WTC11 (cell line): ENCODE measurements around the gene NR1I3. TPM values are rescaled to one million over a fixed set of nuclear protein-coding genes. Genes with fewer than 3 reads are reported as not detected.

ENCODE experiments used
- FOXP1 ChIP-seq: sonication (generic); formaldehyde crosslinking; IDR thresholded peaks from 2 replicates; pipeline ENCODE4 v1.8.0; 2022; ENCODE audit warnings: missing genetic modification reagents, mild to moderate bottlenecking, moderate library complexity, borderline replicate concordance
- GTF2I ChIP-seq: fragments of 250-450 bp; sonication (Bioruptor Pico); conservative IDR thresholded peaks from 2 replicates; pipeline ENCODE4 v1.4.0; 2021; ENCODE audit warnings: mild to moderate bottlenecking
- IRF2 ChIP-seq: sonication (generic); formaldehyde crosslinking; IDR thresholded peaks from 2 replicates; pipeline ENCODE4 v1.8.0; 2022; ENCODE audit warnings: low read depth, missing genetic modification reagents, borderline replicate concordance
- NFYB ChIP-seq: sonication (generic); formaldehyde crosslinking; conservative IDR thresholded peaks from 2 replicates; pipeline ENCODE4 v1.8.0; 2022; ENCODE audit warnings: low read depth, missing genetic modification reagents
- ZNF121 ChIP-seq: sonication (generic); formaldehyde crosslinking; IDR thresholded peaks from 2 replicates; pipeline ENCODE4 v1.8.0; 2023; ENCODE audit warnings: missing genetic modification reagents
- ZNF263 ChIP-seq: sonication (generic); formaldehyde crosslinking; IDR thresholded peaks from 2 replicates; pipeline ENCODE4 v1.8.1; 2022; ENCODE audit warnings: low read depth, mild to moderate bottlenecking, moderate library complexity, missing genetic modification reagents
- ZNF423 ChIP-seq: fragments of 250-450 bp; sonication (Bioruptor Pico); IDR thresholded peaks from 2 replicates; pipeline ENCODE4 v2.1.2; 2022; ENCODE audit warnings: mild to moderate bottlenecking, moderate library complexity
- total RNA-seq: library from RNA; stranded (reverse); gene quantifications from 3 replicates; pipeline ENCODE4 v1.2.3, GENCODE V29; 2021
- TF ChIP-seq, protein P1 (sequence below): sonication (generic); formaldehyde crosslinking; IDR thresholded peaks from 2 replicates; pipeline ENCODE4 v1.8.1; 2023; ENCODE audit warnings: mild to moderate bottlenecking, missing genetic modification reagents, borderline replicate concordance
- TF ChIP-seq, protein P2 (sequence below): sonication (generic); formaldehyde crosslinking; IDR thresholded peaks from 2 replicates; pipeline ENCODE4 v1.8.0; 2022; ENCODE audit warnings: missing genetic modification reagents
- TF ChIP-seq, protein P3 (sequence below): sonication (generic); formaldehyde crosslinking; IDR thresholded peaks from 2 replicates; pipeline ENCODE4 v1.8.0; 2022; ENCODE audit warnings: mild to moderate bottlenecking, missing genetic modification reagents
- TF ChIP-seq, protein P4 (sequence below): sonication (generic); formaldehyde crosslinking; IDR thresholded peaks from 2 replicates; pipeline ENCODE4 v1.8.1; 2022; ENCODE audit warnings: low read depth, missing genetic modification reagents, borderline replicate concordance
- TF ChIP-seq, protein P5 (sequence below): fragments of 250-450 bp; sonication (Bioruptor Pico); IDR thresholded peaks from 2 replicates; pipeline ENCODE4 v1.9.0; 2021; ENCODE audit warnings: mild to moderate bottlenecking
- TF ChIP-seq, protein P6 (sequence below): sonication (generic); formaldehyde crosslinking; IDR thresholded peaks from 2 replicates; pipeline ENCODE4 v1.8.0; 2023; ENCODE audit warnings: mild to moderate bottlenecking, missing genetic modification reagents

The NR1I3 gene
- total RNA-seq, 1 experiment from 2014 or later, result not detected

DNA sequence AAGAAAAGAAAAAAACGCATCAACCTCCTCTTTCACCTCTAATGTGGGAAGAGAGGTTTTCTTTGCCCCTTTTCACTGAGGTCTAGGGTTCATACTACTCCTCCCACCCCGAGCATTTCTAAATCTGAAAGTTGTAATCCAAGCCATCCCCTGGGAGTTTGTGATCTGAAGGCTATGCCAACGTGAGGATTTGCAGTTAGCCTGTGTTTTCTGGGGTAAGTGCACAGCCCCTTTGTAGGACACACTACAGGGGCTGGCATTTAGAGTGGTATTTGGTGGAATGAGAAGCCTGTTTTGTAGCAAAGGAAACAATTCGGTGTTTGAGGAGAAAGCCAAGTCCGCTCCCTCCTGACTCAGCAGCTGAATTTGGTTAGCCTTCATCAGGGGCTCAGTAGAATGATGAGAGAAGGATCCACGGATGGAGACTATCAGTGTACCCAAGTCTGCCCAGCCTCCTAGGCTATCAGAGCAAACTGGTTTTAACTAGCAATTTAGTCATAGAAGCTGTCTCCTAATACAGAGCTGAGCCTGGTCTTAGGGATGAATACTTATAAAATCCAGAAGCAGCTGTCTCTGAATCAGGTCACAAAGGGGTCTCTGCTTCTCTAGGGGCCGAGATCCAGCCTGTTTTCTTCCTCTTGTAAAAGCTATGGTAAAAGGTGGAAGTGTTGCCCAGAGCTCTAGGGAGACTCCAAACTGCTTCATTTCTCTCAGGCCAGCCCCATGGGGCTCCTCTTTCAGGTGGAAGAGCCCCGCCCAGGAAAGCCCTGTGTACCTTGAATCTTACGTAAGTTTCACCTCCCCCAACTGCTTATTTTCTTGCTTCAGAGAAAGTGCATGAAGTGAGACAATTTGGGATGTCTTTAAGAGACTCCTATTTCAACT is 22.6 kb upstream of the NR1I3 start (continued):
- TF ChIP-seq, protein P1, sequence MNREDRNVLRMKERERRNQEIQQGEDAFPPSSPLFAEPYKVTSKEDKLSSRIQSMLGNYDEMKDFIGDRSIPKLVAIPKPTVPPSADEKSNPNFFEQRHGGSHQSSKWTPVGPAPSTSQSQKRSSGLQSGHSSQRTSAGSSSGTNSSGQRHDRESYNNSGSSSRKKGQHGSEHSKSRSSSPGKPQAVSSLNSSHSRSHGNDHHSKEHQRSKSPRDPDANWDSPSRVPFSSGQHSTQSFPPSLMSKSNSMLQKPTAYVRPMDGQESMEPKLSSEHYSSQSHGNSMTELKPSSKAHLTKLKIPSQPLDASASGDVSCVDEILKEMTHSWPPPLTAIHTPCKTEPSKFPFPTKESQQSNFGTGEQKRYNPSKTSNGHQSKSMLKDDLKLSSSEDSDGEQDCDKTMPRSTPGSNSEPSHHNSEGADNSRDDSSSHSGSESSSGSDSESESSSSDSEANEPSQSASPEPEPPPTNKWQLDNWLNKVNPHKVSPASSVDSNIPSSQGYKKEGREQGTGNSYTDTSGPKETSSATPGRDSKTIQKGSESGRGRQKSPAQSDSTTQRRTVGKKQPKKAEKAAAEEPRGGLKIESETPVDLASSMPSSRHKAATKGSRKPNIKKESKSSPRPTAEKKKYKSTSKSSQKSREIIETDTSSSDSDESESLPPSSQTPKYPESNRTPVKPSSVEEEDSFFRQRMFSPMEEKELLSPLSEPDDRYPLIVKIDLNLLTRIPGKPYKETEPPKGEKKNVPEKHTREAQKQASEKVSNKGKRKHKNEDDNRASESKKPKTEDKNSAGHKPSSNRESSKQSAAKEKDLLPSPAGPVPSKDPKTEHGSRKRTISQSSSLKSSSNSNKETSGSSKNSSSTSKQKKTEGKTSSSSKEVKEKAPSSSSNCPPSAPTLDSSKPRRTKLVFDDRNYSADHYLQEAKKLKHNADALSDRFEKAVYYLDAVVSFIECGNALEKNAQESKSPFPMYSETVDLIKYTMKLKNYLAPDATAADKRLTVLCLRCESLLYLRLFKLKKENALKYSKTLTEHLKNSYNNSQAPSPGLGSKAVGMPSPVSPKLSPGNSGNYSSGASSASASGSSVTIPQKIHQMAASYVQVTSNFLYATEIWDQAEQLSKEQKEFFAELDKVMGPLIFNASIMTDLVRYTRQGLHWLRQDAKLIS (CRISPR knock-in tag), result no peak
- TF ChIP-seq NFYB (CRISPR knock-in tag) (no peak), IRF2 (CRISPR knock-in tag) (no peak), FOXP1 (CRISPR knock-in tag) (no peak), GTF2I (CRISPR knock-in tag) (no peak), ZNF121 (CRISPR knock-in tag) (no peak), ZNF423 (CRISPR knock-in tag) (no peak), ZNF263 (no peak)
- TF ChIP-seq, protein P2, sequence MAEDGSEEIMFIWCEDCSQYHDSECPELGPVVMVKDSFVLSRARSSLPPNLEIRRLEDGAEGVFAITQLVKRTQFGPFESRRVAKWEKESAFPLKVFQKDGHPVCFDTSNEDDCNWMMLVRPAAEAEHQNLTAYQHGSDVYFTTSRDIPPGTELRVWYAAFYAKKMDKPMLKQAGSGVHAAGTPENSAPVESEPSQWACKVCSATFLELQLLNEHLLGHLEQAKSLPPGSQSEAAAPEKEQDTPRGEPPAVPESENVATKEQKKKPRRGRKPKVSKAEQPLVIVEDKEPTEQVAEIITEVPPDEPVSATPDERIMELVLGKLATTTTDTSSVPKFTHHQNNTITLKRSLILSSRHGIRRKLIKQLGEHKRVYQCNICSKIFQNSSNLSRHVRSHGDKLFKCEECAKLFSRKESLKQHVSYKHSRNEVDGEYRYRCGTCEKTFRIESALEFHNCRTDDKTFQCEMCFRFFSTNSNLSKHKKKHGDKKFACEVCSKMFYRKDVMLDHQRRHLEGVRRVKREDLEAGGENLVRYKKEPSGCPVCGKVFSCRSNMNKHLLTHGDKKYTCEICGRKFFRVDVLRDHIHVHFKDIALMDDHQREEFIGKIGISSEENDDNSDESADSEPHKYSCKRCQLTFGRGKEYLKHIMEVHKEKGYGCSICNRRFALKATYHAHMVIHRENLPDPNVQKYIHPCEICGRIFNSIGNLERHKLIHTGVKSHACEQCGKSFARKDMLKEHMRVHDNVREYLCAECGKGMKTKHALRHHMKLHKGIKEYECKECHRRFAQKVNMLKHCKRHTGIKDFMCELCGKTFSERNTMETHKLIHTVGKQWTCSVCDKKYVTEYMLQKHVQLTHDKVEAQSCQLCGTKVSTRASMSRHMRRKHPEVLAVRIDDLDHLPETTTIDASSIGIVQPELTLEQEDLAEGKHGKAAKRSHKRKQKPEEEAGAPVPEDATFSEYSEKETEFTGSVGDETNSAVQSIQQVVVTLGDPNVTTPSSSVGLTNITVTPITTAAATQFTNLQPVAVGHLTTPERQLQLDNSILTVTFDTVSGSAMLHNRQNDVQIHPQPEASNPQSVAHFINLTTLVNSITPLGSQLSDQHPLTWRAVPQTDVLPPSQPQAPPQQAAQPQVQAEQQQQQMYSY (CRISPR knock-in tag), result no peak
- TF ChIP-seq, protein P3, sequence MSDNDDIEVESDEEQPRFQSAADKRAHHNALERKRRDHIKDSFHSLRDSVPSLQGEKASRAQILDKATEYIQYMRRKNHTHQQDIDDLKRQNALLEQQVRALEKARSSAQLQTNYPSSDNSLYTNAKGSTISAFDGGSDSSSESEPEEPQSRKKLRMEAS (CRISPR knock-in tag), result no peak
- TF ChIP-seq, protein P4, sequence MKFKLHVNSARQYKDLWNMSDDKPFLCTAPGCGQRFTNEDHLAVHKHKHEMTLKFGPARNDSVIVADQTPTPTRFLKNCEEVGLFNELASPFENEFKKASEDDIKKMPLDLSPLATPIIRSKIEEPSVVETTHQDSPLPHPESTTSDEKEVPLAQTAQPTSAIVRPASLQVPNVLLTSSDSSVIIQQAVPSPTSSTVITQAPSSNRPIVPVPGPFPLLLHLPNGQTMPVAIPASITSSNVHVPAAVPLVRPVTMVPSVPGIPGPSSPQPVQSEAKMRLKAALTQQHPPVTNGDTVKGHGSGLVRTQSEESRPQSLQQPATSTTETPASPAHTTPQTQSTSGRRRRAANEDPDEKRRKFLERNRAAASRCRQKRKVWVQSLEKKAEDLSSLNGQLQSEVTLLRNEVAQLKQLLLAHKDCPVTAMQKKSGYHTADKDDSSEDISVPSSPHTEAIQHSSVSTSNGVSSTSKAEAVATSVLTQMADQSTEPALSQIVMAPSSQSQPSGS (CRISPR knock-in tag), result no peak
- TF ChIP-seq, protein P5, sequence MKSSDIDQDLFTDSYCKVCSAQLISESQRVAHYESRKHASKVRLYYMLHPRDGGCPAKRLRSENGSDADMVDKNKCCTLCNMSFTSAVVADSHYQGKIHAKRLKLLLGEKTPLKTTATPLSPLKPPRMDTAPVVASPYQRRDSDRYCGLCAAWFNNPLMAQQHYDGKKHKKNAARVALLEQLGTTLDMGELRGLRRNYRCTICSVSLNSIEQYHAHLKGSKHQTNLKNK, result no peak
- TF ChIP-seq, protein P6, sequence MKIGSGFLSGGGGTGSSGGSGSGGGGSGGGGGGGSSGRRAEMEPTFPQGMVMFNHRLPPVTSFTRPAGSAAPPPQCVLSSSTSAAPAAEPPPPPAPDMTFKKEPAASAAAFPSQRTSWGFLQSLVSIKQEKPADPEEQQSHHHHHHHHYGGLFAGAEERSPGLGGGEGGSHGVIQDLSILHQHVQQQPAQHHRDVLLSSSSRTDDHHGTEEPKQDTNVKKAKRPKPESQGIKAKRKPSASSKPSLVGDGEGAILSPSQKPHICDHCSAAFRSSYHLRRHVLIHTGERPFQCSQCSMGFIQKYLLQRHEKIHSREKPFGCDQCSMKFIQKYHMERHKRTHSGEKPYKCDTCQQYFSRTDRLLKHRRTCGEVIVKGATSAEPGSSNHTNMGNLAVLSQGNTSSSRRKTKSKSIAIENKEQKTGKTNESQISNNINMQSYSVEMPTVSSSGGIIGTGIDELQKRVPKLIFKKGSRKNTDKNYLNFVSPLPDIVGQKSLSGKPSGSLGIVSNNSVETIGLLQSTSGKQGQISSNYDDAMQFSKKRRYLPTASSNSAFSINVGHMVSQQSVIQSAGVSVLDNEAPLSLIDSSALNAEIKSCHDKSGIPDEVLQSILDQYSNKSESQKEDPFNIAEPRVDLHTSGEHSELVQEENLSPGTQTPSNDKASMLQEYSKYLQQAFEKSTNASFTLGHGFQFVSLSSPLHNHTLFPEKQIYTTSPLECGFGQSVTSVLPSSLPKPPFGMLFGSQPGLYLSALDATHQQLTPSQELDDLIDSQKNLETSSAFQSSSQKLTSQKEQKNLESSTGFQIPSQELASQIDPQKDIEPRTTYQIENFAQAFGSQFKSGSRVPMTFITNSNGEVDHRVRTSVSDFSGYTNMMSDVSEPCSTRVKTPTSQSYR (CRISPR knock-in tag), result no peak
